Activated CD8-positive, alpha-beta T cell treated with anti-CD3 and anti-CD28 coated beads for 36 hours (primary cell): ENCODE data around the gene EFCAB9. TPM values are rescaled to one million over a fixed set of nuclear protein-coding genes. Genes with fewer than 3 reads are reported as not detected.
A peak's percentile ranks its signal among the peaks of the same experiment; 100 is the strongest.

Experiments used
- ATAC-seq: fragments of 200-7000 bp; cut with Tn5 transposase; one replicate; pipeline ENCODE4 v1.10.0; 2021; ENCODE audit warnings: mild to moderate bottlenecking, moderate library complexity
- CTCF ChIA-PET: fragments of 350-600 bp; sonication (Branson Sonifier 250); formaldehyde crosslinking; loops from one replicate; lab custom pipeline; 2021; ENCODE audit warnings: antibody characterized with exemption; lab: Charles Lee
- POLR2A ChIA-PET: fragments of 350-600 bp; sonication (Branson Sonifier 250); formaldehyde crosslinking; loops from one replicate; lab custom pipeline; 2021; ENCODE audit warnings: antibody characterized with exemption; lab: Charles Lee
- DNase-seq: peaks from one replicate; pipeline ENCODE4 v3.0.0-alpha.2; 2020
- H3K27ac Mint-ChIP-seq: one replicate; pipeline ENCODE4 v1.8.0; 2021; ENCODE audit warnings: mild to moderate bottlenecking, mixed read lengths
- H3K27me3 Mint-ChIP-seq: one replicate; pipeline ENCODE4 v1.8.0; 2021; ENCODE audit warnings: mixed read lengths
- H3K36me3 Mint-ChIP-seq: one replicate; pipeline ENCODE4 v1.8.0; 2021; ENCODE audit warnings: low read depth, mixed read lengths
- H3K4me1 Mint-ChIP-seq: one replicate; pipeline ENCODE4 v1.8.0; 2021; ENCODE audit warnings: low read depth, mixed read lengths
- H3K4me3 Mint-ChIP-seq: one replicate; pipeline ENCODE4 v1.8.0; 2021; ENCODE audit warnings: mild to moderate bottlenecking, moderate library complexity, mixed read lengths
- H3K9me3 Mint-ChIP-seq: one replicate; pipeline ENCODE4 v1.8.0; 2021; ENCODE audit warnings: mixed read lengths
- intact Hi-C: fragments of 100-400 bp; cut with micrococcal nuclease; formaldehyde crosslinking; loops from one replicate; pipeline ENCODE4 v1.10.0; 2022
- total RNA-seq, 2 experiments: library from RNA; stranded (reverse); gene quantifications; one replicate each; pipeline ENCODE4 v1.2.3, GENCODE V29; 2021
- TF ChIP-seq, protein P1 (sequence below): fragments of 200-600 bp; IDR thresholded peaks from one replicate; pipeline ENCODE4 v1.8.0; 2022; ENCODE audit warnings: antibody characterized with exemption, mild to moderate bottlenecking

EFCAB9 gene
- total RNA-seq, 2 experiments from 2014 or later: not detected

- no peak for ATAC-seq
- ChIA-PET POLR2A (interaction anchor here (0.6 to 1.1 kb wide), 2 partner anchors 26 to 36 kb away, joined by 3 to 4 read pairs; no protein-coding TSS in a partner anchor), CTCF (no interaction called here)
- H3K9me3 Mint-ChIP-seq: no peaks in the 10 kb centered on the region
- peaks cover 75% of the 10 kb centered on the region for H3K4me1 Mint-ChIP-seq
- peaks cover 42% of the 10 kb centered on the region for H3K36me3 Mint-ChIP-seq
- no peak overlapping the region for H3K4me3 Mint-ChIP-seq
- intact Hi-C loops: no loop called here
- TF ChIP-seq, protein P1, sequence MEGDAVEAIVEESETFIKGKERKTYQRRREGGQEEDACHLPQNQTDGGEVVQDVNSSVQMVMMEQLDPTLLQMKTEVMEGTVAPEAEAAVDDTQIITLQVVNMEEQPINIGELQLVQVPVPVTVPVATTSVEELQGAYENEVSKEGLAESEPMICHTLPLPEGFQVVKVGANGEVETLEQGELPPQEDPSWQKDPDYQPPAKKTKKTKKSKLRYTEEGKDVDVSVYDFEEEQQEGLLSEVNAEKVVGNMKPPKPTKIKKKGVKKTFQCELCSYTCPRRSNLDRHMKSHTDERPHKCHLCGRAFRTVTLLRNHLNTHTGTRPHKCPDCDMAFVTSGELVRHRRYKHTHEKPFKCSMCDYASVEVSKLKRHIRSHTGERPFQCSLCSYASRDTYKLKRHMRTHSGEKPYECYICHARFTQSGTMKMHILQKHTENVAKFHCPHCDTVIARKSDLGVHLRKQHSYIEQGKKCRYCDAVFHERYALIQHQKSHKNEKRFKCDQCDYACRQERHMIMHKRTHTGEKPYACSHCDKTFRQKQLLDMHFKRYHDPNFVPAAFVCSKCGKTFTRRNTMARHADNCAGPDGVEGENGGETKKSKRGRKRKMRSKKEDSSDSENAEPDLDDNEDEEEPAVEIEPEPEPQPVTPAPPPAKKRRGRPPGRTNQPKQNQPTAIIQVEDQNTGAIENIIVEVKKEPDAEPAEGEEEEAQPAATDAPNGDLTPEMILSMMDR: no peak
- H3K27ac Mint-ChIP-seq: peak overlapping the region; percentile 84
- H3K27me3 Mint-ChIP-seq: no peaks in the 10 kb centered on the region
- DNase-seq: no peak
Measured at GRCh38 chr5:172168311-172168710, 25.7 kb upstream of the EFCAB9 start.

GRCh38 chr5:172169216-172169615 is 24.8 kb upstream of the EFCAB9 start:
- ATAC-seq (no peak), DNase-seq (no peak)
- Mint-ChIP-seq H3K4me3 (no peak overlapping the region), H3K9me3 (no peaks in the 10 kb centered on the region), H3K27ac (peak overlapping the region; percentile 84), H3K27me3 (no peaks in the 10 kb centered on the region), H3K4me1 (peaks cover 78% of the 10 kb centered on the region), H3K36me3 (peaks cover 51% of the 10 kb centered on the region)
- POLR2A ChIA-PET: interaction anchor here (0.6 to 1.1 kb wide), 2 partner anchors 26 to 37 kb away, joined by 3 to 4 read pairs; no protein-coding TSS in a partner anchor
- TF ChIP-seq, protein P1: no peak
- intact Hi-C loops: no loop called here
- CTCF ChIA-PET: no interaction called here

GRCh38 chr5:172170251-172170701 is 23.7 kb upstream of the EFCAB9 start:
- H3K36me3 Mint-ChIP-seq: peaks cover 56% of the 10 kb centered on the region
- no peak for ATAC-seq
- peak overlapping the region; percentile 84 for H3K27ac Mint-ChIP-seq
- H3K9me3 Mint-ChIP-seq: no peaks in the 10 kb centered on the region
- no peak overlapping the region for H3K4me3 Mint-ChIP-seq
- intact Hi-C loops: no loop called here
- POLR2A ChIA-PET: interaction anchor here (1.1 to 7.4 kb wide), 2 partner anchors 16 to 20 kb away, joined by 3 to 124 read pairs; partner anchors contain the start of gene STK10
- CTCF ChIA-PET: interaction anchor here (0.9 to 1.2 kb wide), 2 partner anchors 19 to 55 kb away, joined by 3 to 4 read pairs; partner anchors contain the start of gene STK10
- TF ChIP-seq, protein P1: no peak
- H3K4me1 Mint-ChIP-seq: peaks cover 77% of the 10 kb centered on the region
- DNase-seq: peak; percentile 33
- H3K27me3 Mint-ChIP-seq: no peaks in the 10 kb centered on the region

DNA sequence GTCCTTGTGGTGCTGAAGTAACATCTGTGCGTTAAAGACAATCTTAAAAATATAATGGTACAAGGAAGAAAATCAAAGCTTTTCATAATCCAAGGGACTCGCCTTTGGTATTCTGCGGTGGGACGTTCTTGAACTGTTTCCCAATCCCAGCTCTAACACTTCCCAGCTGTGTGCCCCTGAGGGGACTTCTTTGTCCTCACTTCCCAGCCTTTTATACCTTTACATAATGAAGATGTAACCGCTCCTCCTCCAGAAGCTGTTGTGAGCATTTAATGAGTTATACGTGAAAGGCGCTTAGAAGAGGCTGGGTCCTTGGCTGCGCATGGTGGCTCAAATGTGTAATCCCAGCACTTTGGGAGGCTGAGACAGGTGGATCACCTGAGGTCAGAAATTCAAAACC is 22.9 kb upstream of the EFCAB9 start:
- CTCF ChIA-PET: interaction anchor here (0.9 to 6.2 kb wide), 2 partner anchors 9 to 15 kb away, joined by 4 to 108 read pairs; partner anchors contain the start of gene STK10
- TF ChIP-seq, protein P1: no peak
- Mint-ChIP-seq H3K27ac (peak overlapping the region; percentile 84), H3K9me3 (no peaks in the 10 kb centered on the region), H3K4me3 (no peak overlapping the region), H3K27me3 (no peaks in the 10 kb centered on the region), H3K36me3 (peaks cover 61% of the 10 kb centered on the region), H3K4me1 (peaks cover 81% of the 10 kb centered on the region)
- DNase-seq (no peak), ATAC-seq (no peak)
- intact Hi-C loops: no loop called here
- POLR2A ChIA-PET: interaction anchor here (0.6 to 7.4 kb wide), 2 partner anchors 15 to 57 kb away, joined by 3 to 124 read pairs; partner anchors contain the start of gene STK10

DNA sequence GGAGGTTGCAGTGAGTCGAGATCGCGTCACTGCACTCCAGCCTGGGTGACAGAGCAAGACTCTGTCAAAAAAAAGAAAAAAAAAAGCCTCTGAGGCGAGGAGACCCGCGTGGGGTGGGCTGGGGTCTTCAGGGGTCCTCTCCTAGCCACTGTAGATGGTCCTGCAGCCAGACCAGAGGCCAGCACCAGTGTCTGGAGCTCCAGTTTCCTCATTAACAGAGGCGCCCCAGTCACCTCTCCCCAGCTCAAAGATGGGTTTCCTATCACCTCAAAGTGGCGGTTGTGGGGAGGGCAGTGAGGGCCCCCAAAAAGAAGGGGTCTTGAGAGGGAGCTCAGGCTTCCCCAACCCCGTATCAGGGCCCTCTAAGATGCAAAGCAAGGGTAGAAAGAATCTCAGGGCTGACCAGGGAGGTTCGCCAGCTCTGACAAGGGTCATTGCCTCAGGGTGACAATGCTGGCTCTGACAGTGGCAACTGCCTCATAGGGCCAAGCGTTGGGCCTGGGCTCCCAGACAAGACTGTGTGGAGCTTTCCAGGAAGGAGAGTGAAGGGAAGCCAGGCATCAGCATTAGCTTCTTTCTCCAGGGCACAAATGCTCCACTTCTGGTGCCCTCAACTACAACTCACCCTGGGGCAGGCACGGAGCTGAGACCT is 20.9 kb upstream of the EFCAB9 start:
- intact Hi-C loops: no loop called here
- H3K4me1 Mint-ChIP-seq: peaks cover 82% of the 10 kb centered on the region
- peak overlapping the region; percentile 83 for H3K4me3 Mint-ChIP-seq
- ATAC-seq (no peak), DNase-seq (no peak)
- CTCF ChIA-PET: interaction anchor here (0.9 to 6.2 kb wide), 8 partner anchors 9 to 110 kb away, joined by 3 to 108 read pairs (median 5); partner anchors contain the start of genes STK10 and UBTD2
- H3K27me3 Mint-ChIP-seq: no peaks in the 10 kb centered on the region
- POLR2A ChIA-PET: interaction anchor here (0.5 to 7.4 kb wide), 14 partner anchors 9 to 214 kb away, joined by 3 to 124 read pairs (median 4); partner anchors contain the start of gene STK10
- peak overlapping the region; percentile 94 for H3K27ac Mint-ChIP-seq
- H3K36me3 Mint-ChIP-seq: peaks cover 69% of the 10 kb centered on the region
- no peaks in the 10 kb centered on the region for H3K9me3 Mint-ChIP-seq
- TF ChIP-seq, protein P1: no peak
